GM20000 (cell line): ENCODE data around the gene TMEM209.
"Not testable (repeated sequence)": the region's sequence is repeated elsewhere in the genome, so short reads cannot be mapped to it uniquely, and the experiment has no call there.

Experiments used
- DNase-seq: peaks from one replicate; pipeline ENCODE4 v3.0.0; 2012; ENCODE audit warnings: low spot score
- TF ChIP-seq, protein P1 (sequence below): IDR thresholded peaks from 2 replicates; pipeline ENCODE4 v1.5.1; 2012; ENCODE audit warnings: mild to moderate bottlenecking, control low read depth; ENCODE audit errors: extremely low read depth, missing control alignments

Gene TMEM209

DNA sequence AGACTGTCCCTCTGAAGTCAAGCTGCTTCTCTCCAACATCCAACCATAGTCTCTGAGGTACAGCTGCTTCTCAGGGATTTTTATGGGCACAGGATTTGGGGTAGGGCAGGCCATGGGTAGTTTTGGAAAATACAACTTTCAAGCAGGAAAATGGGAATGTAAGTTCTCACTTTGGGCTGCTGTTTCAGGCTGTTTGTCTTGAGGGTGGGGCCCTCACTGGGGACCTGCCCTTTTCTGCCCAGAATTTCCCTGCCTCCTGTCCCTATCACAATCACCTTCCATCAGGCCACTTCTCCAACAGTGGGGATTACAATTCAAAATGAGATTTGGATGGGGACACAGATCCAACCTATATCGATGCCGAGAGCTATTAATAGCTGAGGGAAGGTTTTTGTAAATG is 27.0 kb upstream of the TMEM209 start:
- TF ChIP-seq, protein P1, sequence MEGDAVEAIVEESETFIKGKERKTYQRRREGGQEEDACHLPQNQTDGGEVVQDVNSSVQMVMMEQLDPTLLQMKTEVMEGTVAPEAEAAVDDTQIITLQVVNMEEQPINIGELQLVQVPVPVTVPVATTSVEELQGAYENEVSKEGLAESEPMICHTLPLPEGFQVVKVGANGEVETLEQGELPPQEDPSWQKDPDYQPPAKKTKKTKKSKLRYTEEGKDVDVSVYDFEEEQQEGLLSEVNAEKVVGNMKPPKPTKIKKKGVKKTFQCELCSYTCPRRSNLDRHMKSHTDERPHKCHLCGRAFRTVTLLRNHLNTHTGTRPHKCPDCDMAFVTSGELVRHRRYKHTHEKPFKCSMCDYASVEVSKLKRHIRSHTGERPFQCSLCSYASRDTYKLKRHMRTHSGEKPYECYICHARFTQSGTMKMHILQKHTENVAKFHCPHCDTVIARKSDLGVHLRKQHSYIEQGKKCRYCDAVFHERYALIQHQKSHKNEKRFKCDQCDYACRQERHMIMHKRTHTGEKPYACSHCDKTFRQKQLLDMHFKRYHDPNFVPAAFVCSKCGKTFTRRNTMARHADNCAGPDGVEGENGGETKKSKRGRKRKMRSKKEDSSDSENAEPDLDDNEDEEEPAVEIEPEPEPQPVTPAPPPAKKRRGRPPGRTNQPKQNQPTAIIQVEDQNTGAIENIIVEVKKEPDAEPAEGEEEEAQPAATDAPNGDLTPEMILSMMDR: no peak
- no peak for DNase-seq

DNA sequence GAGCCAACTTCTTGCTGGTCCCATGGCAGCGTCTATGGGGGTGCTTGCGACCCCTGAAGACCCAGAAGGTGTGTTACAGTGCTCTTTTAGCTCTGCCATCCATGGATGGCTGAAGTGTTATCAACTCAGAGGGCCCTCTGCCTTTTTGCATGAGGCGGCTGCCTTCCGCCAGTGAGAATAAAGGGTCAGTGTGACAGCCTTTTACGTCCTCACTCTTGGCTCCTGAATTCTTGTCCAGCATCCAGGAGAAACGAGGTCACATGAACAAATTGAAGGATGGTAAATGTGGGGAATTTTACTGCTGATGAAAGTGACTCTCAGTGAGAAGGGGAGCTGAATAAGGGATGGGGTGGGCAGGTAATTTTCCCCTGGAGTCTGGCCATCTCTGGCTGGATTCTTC is 26.6 kb upstream of the TMEM209 start:
- TF ChIP-seq, protein P1: no peak
- DNase-seq: no peak

DNA sequence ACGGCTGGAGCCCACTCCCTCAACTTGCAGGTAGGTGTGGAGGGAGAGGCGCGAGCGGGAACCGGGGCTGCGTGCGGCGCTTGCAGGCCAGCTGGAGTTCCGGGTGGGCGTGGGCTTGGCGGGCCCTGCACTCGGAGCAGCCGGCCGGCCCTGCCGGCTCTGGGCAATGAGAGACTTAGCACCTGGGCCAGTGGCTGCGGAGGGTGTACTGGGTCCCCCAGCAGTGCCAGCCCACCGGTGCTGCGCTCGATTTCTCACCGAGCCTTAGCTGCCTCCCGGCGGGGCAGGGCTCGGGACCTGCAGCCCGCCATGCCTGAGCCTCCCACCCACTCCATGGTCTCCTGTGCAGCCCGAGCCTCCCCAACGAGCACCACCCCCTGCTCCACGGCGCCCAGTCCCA is 24.8 kb upstream of the TMEM209 start:
- not testable (repeated sequence) for DNase-seq

DNA sequence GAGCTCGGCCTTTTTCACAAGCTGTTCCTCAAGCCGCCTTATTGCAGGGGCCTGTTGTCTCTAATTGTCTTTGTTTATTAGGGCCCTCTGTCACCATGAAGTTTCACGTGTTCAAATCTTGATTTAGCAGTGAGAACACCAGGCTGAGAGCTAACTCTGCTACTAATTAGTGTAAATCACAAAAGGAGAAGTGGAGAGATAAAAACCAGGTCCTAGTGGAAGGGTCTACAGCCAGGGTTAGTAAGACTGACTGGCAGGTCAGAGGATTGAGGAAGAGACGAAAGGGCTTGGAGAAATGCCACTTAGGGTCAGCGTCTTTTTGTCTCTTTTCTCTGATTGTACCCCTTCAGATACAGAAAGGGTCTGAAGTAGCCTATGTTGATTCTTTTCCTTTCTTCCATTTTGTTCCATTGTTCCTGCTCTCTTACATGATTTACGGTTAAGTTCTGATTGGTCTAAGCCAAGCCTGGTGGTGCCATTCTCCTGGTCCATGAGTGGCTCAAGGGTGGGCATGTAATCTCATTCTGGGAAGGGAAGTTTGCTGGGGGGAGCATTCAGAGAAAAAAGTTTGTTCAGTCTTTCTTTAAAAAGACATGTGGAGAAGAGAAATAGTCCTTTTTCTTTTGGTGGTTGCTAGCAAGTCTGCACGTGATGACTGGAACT is 23.8 kb upstream of the TMEM209 start:
- TF ChIP-seq, protein P1: no peak
- DNase-seq: no peak

DNA sequence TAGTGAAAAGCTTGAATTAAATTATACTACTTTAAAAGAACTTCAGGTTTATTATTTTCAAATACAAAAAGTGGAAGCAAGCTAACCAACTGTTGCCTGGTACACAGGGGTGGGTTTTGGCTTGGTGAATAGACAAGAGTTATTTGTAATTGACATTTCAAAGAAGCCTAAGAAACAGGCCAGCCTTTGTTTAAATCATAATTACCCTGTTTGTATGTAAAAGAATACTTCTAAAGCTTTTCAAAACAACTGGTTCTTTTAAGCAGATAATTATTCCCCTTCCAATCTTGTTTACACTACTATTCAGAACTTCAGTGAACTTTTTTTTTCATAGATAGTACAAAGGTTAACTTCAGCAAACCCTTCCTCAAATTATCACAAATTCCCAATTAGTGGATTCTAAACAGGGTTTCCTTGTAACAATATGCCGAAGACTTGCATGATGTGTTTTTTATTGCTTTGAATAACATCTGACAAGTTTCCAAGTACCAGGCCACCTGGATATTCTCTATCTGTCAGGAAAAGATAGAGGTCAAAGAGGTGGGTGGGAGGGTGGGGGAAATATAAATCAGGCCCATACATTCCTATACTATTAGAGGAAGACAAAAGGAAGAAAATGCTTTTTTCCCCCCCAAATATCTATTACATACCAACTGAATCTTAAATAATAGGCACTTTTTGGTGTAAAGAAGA is 22.8 kb upstream of the TMEM209 start:
- DNase-seq: no peak
- TF ChIP-seq, protein P1: no peak

DNA sequence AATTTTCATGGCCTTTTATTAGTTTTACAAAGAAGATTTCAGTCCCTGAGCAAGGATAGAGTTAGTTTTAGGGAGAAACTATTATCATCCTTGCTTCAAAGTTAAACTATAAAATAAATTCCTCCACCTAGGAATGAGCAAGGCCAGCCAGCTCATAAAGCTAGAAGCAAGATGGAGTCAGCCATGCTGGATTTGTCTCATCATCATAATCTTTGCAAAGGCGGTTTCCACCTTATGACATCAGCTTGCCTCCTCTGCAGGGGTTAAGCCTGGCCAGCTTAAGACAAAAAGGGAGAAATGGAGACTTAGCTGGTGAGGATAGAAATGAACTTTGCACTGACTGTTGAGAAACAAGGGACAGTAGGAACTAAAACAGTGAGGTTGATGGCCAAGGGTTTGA is 21.1 kb upstream of the TMEM209 start:
- DNase-seq: no peak
- TF ChIP-seq, protein P1: no peak

DNA sequence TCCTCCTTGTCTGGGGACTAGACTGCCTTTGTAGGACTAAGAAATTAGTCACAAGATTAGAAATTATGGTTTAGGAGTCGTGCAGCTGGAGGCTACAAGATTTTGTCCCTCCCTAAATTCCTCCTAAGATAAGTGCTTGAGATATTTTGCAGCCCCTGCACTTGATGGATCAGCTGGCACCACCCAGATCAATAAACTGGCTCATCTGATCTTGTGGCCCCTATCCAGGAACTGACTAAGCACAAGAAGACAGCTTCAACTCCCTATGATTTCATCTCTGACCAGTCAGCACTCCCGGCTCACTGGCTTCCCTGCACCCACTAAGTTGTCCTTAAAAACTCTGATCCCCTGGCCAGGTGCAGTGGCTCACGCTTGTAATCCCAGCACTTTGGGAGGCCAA is 19.7 kb upstream of the TMEM209 start:
- not testable (repeated sequence) for DNase-seq

DNA sequence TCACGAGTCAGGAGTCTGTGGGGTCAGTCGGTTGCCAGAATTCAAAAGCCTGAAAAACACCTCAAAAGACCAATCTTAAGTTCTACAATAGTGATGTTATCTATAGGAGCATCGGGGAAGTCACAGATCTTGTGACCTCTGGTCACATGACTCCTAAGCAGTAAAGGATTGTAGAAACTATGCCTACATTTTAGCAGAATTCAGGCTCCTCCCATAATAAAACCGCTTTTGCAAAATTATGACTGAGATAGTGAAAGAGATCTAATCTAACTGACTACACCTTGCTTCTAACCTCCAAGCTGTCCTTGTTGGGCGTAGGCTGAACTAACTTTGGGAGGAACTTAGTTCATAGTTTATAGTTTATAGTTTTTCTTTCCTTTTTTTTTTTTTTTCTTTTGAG is 19.0 kb upstream of the TMEM209 start:
- no peak for DNase-seq
- TF ChIP-seq, protein P1: no peak
